ENCODE data around the gene NAT9. TPM values are rescaled to one million over a fixed set of nuclear protein-coding genes. Genes with fewer than 3 reads are reported as not detected.

The NAT9 gene
- 19.4 TPM for total RNA-seq
- long read RNA-seq, partial matches to known transcripts = 0 of 19 reads
- long read RNA-seq, other reads (novel, unspliced or antisense) = 12 of 19 reads

DNA sequence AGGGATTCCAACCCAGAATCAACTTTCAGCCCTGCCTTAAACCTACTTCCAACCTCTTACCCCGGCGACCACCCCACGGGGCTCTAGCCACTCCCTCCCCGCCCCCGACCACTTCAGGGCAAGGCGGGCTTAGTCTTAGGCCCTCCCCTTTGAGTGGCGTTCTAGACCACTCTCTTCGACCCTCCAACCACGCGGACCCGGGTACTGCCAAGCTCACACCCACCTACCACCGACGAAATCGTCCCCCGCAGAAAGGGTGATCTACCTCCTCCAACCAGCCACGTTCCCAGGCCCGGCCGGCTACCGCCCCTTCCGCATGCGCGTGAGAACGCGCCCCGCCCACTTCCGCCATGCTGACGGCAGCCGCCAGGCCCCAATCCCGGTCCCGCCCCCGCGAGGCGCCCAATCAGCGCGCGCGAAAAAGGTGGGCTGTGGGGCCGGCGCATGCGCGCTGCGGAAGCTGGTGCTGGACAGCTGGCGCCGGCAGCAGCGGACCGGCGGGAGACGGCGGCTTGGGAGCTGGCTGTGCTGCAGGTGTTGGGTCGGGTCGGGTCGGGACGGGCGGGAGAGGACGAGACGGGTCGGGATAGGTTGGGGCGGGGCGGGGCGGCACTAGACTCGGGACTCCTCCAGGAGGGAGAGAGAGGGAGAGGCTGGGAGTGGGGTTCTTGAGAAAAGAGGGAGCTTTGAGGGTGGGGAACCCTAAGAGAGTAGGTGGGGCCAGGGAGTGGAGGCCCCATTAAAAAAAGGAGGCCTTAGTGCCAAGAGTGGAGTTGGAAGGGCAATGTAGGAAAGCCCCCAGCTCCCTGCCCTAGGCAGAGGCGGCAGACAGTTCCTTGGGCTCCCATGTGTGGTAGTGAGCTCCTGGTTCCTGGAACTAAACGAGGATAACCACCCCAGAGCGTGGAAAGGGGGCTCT is at the start of gene NAT9:
TSS of gene NAT9 (minus strand) at position 302 of the 919 bp plus-strand sequence. CDS start 647 bp downstream, outside the sequence.
- peak; percentile 99 for DNase-seq (ENCODE audit: missing footprints)
- intact Hi-C loops (cut with DNase I) = loop anchor here (5.0 kb wide), 1 partner anchor 96 kb away; the partner anchor contains the start of gene FDXR
- peak; percentile 97 for ATAC-seq

- no peak for DNase-seq (ENCODE audit: missing footprints)
- intact Hi-C loops (cut with DNase I) = no loop called here
- no peak for ATAC-seq
Measured at GRCh38 chr17:74824961-74825627, 48.9 kb upstream of the NAT9 start.

- no peak for DNase-seq (ENCODE audit: missing footprints)
- ATAC-seq = peak; percentile 86
- intact Hi-C loops (cut with DNase I) = no loop called here
Measured at GRCh38 chr17:74822939-74823367, 46.8 kb upstream of the NAT9 start.

GRCh38 chr17:74822335-74822938 is 46.3 kb upstream of the NAT9 start:
- ATAC-seq (peak; percentile 35), DNase-seq (ENCODE audit: missing footprints) (no peak)
- intact Hi-C loops (cut with DNase I) = no loop called here

- peak; percentile 63 for ATAC-seq
- DNase-seq (ENCODE audit: missing footprints) = no peak
- intact Hi-C loops (cut with DNase I) = no loop called here
Measured at GRCh38 chr17:74821655-74822334, 45.6 kb upstream of the NAT9 start.

DNA sequence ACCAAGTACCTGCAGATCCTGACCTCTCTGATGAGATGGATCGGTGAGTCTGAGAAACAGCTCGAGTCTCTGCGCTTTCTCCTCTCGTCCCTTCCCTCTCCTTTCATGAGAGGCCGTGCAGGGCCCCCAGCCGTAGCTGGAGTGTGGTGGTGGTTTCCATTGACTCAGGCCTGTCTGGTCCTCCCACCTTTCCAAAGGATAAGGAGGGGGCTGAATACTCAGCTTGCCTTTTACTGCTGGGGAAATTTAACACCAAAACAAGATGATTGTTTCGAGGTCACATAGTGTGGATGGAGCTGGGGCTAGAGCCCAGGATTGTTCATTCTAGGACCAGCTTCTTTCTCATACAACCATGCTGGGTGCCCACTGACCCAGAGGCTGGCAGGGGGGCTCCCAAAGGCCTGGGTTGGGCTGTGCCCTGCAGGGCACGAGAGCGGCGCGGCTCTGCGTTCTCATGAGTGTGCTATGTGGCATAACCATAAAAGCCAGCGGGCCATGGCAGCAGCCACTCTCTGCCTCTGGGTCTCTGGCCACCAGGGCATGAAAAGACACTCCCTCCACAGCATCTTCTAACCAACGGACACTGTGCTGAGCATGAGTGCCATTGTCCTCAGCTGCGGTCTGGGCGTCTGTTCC is 43.8 kb upstream of the NAT9 start:
- no peak for ATAC-seq
- intact Hi-C loops (cut with DNase I) = no loop called here
- DNase-seq (ENCODE audit: missing footprints) = no peak

- no peak for ATAC-seq
- no peak for DNase-seq (ENCODE audit: missing footprints)
- intact Hi-C loops (cut with DNase I) = no loop called here
Measured at GRCh38 chr17:74818291-74818938, 42.3 kb upstream of the NAT9 start.

- DNase-seq (ENCODE audit: missing footprints) (no peak), ATAC-seq (no peak)
- intact Hi-C loops (cut with DNase I) = no loop called here
Measured at GRCh38 chr17:74816905-74817620, 40.9 kb upstream of the NAT9 start.

DNA sequence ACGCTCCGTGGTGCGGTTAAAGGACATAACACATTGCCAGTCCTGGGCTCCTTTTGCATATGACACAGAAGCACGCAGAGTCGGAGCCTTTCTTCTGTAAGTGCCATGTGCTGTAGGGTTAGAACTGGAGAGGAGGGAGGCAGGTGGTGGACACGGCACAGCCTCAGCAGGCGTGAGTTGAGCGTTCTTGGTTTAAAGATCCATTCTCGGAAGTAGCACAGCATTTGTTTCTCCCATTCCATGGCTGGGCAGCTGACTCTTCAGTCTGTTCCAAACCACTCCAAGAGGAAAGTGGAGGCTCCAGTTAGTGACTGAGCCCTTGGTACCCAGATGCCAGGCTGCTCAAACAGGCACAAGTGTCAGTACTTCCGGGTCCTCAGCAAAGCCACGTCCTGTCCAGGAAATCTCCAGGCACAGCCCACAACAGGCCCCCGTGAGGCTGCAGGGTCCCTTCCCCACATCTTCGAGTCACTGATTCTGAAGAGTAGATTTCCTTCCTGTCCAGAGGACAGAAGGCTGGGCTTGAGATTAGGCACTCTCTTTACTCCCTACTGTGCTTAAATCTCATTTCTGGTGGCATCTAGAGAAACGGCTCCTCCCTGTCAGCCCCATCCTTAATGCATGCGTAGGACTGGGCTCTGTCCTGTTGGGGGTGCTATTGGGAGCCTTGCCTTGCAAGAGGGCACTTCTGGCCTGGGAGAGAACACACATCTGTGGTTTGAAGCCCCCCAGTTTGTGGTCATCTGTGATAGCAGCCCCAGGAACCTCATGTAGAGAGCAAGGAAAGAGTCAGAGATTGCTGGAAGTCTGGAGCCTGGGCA is 39.6 kb upstream of the NAT9 start:
- DNase-seq (ENCODE audit: missing footprints) (no peak), ATAC-seq (no peak)
- intact Hi-C loops (cut with DNase I) = no loop called here

GRCh38 chr17:74815067-74815466 is 38.9 kb upstream of the NAT9 start:
- intact Hi-C loops (cut with DNase I) = no loop called here
- ATAC-seq (no peak), DNase-seq (ENCODE audit: missing footprints) (no peak)

DNA sequence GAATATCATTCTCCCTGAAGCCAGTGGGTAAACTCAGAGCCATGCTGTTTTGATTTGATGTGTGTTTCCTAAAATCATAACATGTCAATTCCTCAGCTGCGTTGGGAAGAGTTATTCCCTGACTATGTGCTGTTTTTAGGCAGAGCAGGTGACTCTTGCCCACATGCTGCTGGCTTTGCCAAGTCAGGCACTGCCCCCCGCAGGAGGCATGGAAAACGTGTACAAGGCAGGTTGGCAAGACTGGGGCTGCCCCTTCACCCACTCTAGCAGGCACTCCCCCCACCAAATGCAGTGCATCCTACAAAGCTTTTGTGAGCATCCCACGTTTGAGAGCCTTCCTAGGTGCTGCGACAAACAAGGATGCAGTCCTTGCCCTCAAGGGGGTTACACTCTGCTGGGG is 38.3 kb upstream of the NAT9 start:
- intact Hi-C loops (cut with DNase I) = no loop called here
- ATAC-seq (no peak), DNase-seq (ENCODE audit: missing footprints) (no peak)

DNA sequence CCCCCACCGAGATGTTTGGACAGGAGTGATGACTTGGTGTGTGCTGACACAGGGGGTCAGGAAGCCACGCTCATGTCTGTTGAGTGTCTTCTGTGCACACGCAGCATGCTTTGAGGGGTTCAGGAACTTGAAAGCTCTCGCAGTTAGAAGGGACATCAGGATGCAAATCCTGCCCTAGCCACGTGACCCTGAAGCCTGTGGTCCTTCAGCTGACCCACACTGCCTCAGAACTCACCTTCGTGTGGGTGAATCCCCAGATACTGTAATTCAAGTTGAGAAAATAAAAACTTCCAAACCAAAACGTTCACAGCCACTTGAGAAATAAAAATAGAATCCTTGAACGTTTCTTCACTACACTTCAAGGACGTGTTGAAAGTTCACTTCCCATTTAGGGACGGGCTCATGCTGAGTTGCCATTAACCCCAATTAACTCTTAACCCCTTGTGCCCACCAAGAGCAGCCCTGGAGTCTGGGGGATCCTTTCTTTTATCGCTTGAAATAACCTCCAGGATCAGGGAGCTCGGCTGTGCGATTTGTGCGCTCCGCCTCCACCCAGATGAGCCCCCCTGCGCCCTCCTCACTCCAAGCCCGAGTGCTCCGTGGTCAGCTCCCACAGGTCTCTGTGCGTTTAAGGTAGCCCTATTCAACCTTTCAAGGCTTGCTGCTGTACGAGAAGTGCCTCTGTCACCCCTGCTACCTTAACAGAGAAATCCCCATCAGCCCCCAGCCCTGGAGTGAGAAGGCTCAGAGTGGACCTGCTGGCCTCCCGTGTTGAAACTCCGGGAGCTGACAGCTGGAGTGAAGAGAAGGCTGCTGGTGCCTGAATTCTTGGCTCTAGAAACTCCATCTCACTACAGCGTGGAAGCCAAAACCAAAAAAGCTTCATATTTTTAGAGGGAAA is 36.2 kb upstream of the NAT9 start:
- ATAC-seq (peak; percentile 87), DNase-seq (ENCODE audit: missing footprints) (no peak)
- intact Hi-C loops (cut with DNase I) = no loop called here

DNA sequence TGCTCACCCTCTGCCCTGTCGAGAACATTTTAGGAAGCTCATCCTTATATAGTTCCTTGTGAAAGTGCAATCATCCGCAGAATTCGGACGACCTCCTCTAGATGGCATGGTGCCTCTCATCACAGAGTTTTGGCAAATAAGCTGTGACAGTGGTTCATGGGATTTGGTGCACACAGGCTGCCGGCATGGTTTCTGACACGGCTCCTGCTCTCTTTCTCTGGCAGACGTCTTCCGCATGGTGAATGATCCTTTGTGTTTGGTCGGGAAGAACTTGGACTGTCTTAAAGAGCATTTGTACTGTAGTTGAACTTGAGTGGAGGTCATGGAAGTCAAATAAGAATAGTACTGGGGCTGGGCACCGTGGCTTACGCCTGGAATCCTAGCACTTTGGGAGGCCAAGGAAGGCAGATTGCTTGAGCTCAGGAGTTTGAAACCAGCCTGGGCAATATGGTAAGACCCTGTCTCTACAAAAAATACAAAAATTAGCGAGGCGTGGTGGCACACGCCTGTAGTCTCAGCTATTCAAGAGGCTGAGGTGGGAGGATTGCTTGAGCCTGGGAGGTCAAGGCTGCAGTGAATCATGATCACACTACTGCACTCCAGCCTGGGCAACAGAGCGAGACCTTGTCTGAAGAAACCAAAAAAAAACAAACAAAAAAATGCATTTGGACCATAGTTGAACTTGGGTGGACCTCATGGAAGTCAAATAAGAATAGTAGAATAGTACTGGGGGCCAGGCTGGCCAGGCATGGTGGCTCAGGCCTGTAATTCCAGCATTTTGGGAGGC is 34.7 kb upstream of the NAT9 start:
- intact Hi-C loops (cut with DNase I) = no loop called here

DNA sequence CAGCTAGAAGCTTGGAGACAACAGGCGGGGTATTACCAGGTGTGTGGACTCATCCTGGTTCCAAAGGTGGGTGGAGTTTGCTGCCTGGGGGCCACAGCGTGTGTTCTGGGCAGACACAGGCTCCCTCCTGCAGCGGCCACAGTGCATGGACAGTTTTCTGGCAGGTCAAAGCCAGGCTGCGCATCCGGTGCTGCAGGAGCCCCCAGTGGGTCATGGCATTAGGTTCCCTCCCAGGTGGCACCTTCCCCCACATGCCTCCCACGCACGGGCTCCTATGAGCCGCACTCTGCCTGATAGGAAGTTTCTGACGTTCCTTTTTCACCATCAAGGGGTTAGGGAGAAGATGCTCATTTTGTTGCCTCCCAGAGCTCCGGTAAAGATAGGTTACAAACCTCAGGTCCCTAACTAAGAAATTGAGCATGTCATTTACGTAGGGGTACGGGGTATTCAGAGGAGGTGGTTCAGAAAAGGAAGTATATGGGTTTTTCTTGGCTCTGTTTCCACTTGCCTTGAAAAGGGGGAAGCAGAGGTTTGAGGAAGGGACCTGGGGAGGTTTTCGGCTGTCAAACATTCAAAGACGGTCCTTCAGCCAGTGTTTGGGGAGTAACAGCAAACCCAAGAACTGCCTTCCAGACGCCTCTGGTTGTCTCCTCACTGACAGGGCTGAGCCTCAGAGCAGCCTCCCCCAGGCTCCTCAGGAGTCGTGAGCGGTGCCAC is 32.7 kb upstream of the NAT9 start:
- intact Hi-C loops (cut with DNase I) = no loop called here
- DNase-seq (ENCODE audit: missing footprints) = peak; percentile 66
- no peak for ATAC-seq

More for the DNA sequence above, 34.7 kb upstream of the NAT9 start:
- peak; percentile 17 for ATAC-seq
- no peak for DNase-seq (ENCODE audit: missing footprints)

Data from Right ventricle myocardium inferior (tissue), 1 donor.